HG02973 (cell line): ENCODE data around the gene SLC35E2B.
"Not testable (repeated sequence)": the region's sequence is repeated elsewhere in the genome, so short reads cannot be mapped to it uniquely, and the experiment has no call there.

Experiments used
- ATAC-seq: cut with Tn5 transposase; IDR thresholded peaks from one replicate; pipeline ENCODE4 v1.9.1; 2021; ENCODE audit warnings: moderate library complexity; ENCODE audit not compliant: unreplicated experiment

Gene SLC35E2B

GRCh38 chr1:1677718-1678580 lies 14.6 kb downstream of the SLC35E2B start:
- peak; percentile 64 for ATAC-seq

- not testable (repeated sequence) for ATAC-seq
Measured at GRCh38 chr1:1676087-1676486, 16.5 kb downstream of the SLC35E2B start.

- not testable (repeated sequence) for ATAC-seq
Measured at GRCh38 chr1:1675218-1675617, 17.4 kb downstream of the SLC35E2B start.

- ATAC-seq = not testable (repeated sequence)
Measured at GRCh38 chr1:1674806-1675205, 17.8 kb downstream of the SLC35E2B start.

GRCh38 chr1:1672181-1672965 lies 20.2 kb downstream of the SLC35E2B start:
- no peak for ATAC-seq

GRCh38 chr1:1671365-1672119 lies 21.1 kb downstream of the SLC35E2B start:
- no peak for ATAC-seq

GRCh38 chr1:1670866-1671265 lies 21.7 kb downstream of the SLC35E2B start:
- ATAC-seq = no peak

- ATAC-seq = no peak
Measured at GRCh38 chr1:1669468-1670440, 22.8 kb downstream of the SLC35E2B start.

GRCh38 chr1:1666526-1666925 lies 26.1 kb downstream of the SLC35E2B start:
- no peak for ATAC-seq

GRCh38 chr1:1665815-1666251 lies 26.8 kb downstream of the SLC35E2B start:
- ATAC-seq = no peak

- no peak for ATAC-seq
Measured at GRCh38 chr1:1664941-1665814, 27.4 kb downstream of the SLC35E2B start.

GRCh38 chr1:1664318-1664717 lies 28.3 kb downstream of the SLC35E2B start:
- ATAC-seq = not testable (repeated sequence)

GRCh38 chr1:1662830-1663560 lies 29.6 kb downstream of the SLC35E2B start:
- ATAC-seq = not testable (repeated sequence)

- not testable (repeated sequence) for ATAC-seq
Measured at GRCh38 chr1:1662392-1662791, 30.2 kb downstream of the SLC35E2B start.

GRCh38 chr1:1658583-1659549 lies 33.7 kb downstream of the SLC35E2B start, which contains the start of gene CDK11B:
TSS of gene CDK11B (minus strand) at chr1:1659004. CDS start at chr1:1657485, 1,519 bp downstream.
- peak; percentile 83 for ATAC-seq

- ATAC-seq = not testable (repeated sequence)
Measured at GRCh38 chr1:1648265-1648664, 44.3 kb downstream of the SLC35E2B start.
